GM21723 (cell line): ENCODE measurements around the gene CDCA3.

Source experiments
- ATAC-seq: cut with Tn5 transposase; IDR thresholded peaks from one replicate; pipeline ENCODE4 v1.9.1; 2021; ENCODE audit warnings: mild to moderate bottlenecking, moderate library complexity; ENCODE audit not compliant: unreplicated experiment

Gene CDCA3

DNA sequence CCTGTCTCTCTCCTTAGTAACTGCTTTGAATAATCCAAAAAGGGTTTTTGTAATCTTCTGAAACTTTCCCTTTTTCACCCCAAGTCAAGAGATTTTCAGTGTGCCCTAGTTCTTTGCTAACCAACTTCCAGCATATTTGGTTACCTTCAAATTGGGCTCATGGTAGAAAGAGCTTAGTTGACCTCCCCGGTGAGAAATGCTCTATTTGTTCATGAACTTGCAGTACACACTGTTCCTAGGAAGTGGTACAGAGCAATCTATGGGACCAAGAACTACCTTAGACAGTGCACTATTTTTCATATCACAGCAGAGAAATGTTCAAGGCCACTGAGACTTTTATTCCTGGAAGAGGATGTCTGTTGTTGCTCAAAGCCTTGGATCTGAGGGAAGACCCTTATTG is 2.5 kb upstream of the CDCA3 start:
- no peak for ATAC-seq

DNA sequence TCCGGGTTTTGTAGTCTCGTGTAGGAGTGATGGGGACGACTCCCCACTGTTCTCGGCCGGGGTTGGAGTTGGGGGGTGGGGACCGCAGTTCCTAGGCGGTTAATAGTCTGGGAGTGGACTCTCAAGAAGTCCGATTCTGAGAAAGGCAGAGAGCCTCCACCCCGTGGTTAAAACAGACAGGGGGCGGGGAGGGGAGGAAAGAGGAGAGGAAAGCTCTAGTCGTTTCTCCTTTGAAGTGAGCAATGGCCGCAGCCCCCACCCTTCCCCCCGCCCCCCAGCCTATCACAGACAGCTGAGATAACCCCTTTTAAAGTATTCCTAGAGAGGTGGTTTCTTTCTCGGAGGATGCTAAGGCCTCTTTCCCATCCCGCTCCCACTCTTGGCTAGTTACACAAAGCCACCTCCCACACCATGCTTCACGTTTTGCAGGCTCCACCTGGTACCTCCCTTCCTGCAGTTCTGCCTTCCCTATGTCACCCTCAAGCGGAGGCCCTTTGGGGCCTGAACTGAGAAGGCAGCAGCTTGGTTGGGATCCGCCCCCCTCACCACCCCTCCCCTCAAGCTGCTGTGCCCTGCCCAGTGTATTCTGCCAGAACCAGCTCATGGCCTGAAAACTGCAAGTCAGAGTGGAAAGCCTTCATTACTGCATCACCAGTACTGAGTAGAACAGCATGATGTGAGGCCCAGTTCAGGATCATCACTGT is 1.7 kb upstream of the CDCA3 start:
- ATAC-seq = no peak

DNA sequence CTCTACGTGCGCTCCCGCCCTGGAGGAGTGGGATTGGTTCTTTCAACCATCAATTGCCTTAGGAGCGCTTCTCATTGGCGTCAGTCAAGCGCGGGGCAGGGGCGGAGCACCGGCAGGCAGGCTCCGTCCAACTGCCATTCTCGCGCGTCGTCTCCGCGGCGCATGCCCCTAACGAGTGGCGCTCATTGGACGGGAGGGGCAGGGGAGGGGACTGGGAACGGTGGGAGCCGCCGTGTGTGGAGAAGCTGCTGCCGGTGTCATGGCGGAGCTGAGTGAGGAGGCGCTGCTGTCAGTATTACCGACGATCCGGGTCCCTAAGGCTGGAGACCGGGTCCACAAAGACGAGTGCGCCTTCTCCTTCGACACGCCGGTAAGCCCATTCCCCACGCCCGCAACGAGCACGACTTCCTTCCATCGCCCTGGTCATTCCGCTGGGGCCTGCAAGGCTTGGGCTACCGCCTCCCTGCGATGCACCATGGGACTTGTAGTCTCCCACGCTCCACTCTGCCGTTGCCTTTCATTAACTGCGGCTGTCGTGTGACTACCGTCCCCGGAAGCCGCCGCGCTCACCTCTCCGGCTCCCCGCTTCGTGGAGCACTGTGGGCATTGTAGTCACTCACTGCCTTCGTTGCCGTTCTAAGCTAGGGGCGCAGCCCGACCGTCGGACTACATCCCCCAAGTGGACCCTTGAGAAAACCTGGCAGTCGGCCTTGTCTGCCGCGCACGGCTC is 1.0 kb upstream of the CDCA3 start, which contains the start of gene USP5:
Gene USP5 (plus strand): TSS at position 230 of the 730 bp plus-strand sequence. CDS start 30 bp downstream, at position 260.
- peak; percentile 80 for ATAC-seq

DNA sequence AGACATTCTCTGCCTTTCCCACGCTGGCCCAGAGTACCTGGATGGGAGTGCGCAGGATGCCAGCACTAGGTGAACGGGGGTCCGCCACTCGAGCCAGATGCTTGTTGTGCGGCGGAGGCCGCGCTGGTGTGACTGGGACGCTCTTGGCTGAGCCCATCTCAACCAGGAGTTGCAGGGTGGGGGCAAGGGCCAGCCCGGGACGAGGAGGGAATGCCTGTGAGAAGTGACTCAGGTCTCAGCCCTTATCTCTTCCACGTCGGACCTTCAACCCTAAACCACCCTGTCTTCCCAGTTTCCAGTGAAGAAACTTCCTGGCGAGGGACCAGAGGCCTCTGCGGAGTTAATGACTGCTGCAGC is 312 bp downstream of the CDCA3 start:
- no peak for ATAC-seq

DNA sequence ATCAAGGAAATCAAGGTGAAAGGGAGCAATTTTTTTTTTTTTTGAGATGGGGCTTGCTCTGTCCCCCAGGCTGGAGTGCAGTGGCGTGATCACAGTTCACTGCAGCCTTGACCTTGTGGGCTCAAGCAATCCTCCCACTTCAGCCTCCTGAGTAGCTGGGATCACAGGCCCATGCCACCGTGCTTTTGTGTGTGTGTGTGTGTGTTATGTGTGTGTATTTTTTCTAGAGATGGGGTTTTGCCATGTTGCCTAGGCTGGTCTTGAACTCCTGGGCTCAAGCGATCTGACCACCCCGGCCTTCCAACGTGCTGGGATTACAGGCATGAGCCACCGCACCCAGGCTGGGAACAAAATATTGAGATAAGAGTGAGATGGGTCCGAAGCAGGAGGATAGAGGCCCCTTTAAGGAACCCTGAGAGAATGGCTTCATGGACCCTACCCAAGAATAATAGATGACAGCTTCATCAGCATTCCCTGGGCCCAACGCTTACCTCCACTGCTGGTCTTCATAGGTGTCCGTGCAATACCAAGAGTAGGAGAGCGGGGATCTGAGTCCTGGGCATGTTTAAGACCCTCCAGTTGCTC is 1.0 kb downstream of the CDCA3 start:
- ATAC-seq = no peak

DNA sequence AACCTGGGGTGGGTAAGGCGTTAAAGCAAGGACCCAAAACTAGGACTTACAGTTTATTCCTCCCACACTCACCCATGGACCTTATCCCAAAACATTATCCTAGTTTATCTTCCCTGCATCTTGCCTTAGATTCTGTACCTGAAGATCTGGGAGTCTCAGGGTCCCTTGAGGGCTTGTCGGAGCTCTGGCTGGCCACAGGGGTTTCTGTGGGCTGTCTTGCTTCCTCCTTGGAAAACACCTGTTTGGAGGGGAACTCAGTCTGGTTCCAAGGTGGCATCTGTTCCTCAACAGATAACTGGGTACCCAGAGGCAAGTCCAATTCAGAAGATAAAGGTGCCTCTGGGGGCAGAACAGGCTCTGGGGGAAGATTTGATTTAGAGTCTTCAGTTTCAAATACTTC is 1.7 kb downstream of the CDCA3 start:
- ATAC-seq = no peak

DNA sequence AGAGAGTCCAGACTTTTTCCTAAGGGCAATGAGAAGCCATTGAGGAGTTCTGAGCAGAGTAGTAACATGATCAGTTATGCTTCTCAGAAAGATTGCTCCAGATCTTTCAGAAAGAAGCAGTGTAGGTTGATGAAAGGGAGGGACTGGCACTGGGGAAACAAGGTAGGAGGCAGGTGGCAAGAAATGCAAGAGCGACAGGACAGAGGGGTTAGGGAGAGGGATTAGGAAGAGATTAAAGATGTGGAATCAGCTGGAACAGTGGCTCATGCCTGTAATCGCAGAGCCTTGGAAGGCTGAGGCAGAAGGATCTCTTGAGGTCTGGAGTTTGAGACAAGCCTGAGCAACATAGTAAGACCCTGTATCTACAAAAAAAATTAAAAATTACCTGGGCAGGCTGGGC is 3.4 kb downstream of the CDCA3 start:
- ATAC-seq = no peak

DNA sequence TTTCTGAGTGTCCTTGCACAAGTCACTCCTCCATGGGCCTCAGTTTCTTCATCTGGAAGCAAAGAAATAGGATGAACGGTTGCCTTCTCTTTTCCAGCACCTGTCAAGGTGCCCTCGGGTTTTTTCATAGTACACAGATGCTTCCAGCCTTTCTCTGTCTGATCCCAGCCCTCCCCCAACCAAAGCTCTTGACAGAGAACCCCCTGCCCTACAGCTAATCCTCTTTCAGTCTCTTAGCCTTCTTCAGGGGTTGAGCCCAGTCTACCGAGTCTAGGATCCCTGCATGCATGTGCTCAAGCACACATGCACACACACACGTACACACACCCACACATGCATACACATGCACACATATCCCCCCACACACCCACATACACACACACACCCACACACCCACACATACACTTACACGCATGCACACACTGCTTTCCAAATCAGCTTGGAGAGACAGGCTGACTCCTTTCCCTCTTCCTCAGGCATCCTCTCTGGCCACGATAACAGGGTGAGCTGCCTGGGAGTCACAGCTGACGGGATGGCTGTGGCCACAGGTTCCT is 4.7 kb downstream of the CDCA3 start:
- no peak for ATAC-seq

DNA sequence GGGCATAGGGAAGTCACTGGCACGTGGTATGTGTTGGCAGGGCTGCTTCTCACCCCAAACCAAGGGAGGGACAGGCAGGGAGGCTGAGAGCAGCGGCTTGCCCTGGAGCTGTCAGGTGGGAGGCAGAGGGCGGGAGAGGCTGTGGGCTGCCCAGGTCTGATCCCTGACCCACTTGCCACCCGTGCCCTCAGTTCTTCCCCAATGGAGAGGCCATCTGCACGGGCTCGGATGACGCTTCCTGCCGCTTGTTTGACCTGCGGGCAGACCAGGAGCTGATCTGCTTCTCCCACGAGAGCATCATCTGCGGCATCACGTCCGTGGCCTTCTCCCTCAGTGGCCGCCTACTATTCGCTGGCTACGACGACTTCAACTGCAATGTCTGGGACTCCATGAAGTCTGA is 5.7 kb downstream of the CDCA3 start:
- ATAC-seq = no peak

DNA sequence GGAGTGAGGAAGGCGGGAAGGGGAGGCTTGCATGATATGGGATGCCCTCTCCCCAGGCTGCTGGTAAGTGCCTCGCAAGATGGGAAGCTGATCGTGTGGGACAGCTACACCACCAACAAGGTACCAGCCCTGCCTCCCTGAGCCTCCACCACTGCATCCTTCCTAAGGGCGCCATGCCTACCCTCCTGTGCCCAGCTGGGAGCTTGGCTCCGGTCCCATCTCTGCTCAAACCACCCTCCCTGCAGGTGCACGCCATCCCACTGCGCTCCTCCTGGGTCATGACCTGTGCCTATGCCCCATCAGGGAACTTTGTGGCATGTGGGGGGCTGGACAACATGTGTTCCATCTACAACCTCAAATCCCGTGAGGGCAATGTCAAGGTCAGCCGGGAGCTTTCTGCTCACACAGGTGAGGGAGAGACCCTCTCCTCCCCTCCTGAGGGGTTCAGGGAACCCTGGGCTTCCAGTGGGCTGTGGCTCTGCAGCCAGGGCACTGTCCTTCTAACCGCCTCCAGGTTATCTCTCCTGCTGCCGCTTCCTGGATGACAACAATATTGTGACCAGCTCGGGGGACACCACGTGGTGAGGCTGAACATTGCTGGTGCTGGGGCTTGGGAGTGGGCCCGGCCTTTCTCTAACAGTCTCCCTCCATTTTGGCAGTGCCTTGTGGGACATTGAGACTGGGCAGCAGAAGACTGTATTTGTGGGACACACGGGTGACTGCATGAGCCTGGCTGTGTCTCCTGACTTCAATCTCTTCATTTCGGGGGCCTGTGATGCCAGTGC is 7.8 kb downstream of the CDCA3 start:
- no peak for ATAC-seq

DNA sequence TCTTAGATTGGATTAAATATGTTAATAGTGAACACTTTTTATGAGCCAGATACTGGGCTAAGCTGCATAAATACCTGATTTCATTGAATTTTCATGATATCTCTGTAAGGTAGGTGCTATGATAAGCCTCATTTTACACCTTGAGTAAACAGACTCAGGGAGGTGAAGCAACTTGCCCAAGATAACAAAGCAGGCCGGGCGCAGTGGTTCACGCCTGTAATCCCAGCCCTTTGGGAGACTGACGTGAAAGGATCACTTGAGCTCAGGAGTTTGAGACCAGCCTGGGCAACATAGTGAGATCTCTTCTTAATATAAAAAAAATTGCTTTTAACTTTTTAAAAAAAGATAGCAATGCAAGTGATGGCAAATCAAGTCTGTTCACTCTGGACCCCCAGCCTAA is 9.0 kb downstream of the CDCA3 start:
- no peak for ATAC-seq

DNA sequence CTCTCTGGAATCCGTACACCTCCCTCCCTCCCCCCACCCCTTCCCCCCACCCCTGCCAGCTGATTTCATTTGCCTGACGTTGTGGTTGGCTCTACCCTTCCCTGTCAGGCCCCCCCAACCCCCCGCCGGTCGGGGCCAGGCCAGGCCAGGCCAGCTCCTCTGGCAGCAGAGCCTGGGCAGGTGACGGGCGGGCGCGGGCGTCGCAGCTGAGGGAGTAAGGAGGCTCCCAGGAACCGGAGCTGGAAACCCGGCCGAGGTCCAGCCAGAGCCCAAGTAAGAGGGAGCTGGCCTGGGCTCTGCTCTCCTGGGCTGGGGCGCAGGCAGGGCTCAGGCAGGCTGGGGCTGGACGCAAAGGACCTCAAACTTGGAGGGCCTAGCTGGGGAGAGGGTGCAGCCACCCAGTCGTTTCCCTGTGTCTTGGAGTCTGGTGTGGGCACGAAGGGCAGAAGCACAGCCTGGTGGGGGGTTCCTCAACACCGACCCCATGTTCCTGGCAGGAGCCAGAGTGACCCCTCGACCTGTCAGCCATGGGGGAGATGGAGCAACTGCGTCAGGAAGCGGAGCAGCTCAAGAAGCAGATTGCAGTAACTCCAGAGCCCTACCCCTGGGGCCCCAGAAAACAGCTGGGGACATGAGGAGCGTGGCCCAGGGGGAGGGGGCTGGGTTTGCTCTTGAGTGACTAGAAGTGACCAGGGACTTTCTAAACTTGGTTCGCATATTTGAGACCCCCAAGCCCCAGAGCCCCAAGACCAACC is 10.1 kb downstream of the CDCA3 start, which contains the start of gene GNB3:
Gene GNB3 (plus strand): TSS at position 165 of the 755 bp plus-strand sequence. CDS start 363 bp downstream, at position 528.
- no peak for ATAC-seq

DNA sequence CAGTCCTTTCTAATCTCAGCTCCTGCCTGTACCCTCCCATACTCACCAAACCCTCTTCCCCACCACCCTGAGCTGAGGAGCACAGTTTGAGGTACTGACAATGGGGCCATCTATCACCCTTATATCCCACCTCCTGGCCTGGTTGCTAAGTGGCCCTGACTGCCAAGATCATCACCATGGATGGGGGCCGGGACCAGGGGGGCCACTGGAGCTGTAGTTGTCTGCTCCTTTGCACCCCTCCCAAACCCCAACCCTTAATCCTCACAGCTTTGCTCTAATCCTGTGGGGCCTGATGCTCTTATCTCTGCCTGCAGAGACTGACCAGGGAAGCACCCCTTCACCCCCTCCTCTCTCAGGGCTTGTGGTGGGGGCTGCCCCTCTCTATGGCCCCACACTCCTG is 10.8 kb downstream of the CDCA3 start:
- no peak for ATAC-seq

DNA sequence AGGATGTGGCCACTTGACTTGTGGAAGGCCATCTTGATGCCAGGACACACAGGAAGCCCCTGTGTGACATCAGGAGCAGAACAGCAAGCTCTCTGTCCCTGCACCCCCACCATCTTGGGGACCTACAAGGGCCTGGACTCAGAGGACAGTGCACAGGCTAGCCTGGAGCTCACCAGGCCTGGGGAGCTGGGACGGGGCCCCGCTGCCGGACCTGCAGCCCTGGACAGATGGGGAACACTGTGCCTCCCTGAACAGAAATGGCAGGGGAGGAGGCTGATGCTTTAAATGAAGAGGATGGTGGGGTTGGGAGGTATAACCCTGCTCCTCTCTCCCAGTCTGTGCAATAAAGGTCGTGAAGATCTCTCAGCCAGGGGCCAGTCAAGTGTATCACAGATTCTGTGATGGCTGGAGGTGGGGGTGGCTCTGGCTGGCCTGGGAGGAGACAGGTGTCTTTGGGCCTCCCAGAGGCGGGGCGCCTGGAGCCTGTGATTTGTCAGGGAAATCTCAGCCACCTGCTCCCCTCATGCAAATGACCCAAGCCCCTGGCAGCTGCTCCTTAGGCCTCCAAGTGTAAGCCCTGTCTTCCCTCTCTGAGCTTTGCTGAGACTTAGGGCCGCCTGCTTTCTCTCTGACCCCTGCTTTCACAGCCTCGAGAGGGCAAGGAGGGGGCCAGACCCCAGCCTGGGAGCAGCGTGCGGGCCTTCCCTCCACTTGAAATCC is 11.4 kb downstream of the CDCA3 start:
- ATAC-seq = peak; percentile 85

DNA sequence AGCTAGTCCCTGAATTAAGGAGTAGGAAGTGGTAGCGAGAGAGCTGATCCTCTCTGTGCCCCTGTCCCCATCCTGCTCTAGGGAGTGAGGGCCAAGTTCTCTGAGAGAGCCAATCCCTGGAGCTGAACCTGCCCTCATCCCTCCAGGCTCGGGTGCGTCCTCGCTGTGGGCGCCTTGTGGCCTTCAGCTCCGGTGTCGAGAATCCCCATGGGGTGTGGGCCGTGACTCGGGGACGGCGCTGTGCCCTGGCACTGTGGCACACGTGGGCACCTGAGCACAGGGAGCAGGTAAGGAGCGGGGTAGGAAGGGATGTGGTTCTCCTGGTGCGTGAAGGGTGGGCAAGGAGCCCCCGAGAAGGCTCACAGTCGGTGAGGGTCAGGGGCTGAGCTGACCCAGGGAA is 12.2 kb downstream of the CDCA3 start:
- no peak for ATAC-seq

DNA sequence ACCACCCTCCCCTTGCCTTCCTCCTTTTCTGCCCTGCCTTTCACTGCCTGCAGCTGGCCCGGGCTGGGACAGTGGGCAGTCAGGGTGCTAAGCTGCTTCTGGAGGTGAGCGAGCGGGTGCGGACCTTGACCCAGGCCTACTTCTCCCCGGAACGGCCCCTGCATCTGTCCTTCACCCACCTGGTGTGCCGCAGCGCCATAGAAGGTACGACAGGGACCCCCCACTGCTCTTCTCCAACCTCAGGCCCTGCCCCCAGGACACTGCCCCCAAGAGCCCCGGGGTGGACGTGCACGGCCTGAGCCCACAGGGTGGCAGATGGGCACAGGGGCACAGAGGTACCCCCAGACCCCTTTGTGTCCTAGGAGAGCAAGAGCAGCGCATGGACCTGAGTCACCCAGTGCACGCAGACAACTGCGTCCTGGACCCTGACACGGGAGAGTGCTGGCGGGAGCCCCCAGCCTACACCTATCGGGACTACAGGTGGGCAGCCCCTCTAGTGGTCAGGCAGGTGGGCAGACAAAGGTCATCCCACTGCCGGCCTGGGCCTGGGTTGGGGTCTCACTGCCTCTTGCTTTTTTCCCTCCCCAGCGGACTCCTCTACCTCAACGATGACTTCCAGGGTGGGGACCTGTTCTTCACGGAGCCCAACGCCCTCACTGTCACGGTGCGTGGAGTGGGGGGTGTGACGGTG is 13.6 kb downstream of the CDCA3 start:
- no peak for ATAC-seq

DNA sequence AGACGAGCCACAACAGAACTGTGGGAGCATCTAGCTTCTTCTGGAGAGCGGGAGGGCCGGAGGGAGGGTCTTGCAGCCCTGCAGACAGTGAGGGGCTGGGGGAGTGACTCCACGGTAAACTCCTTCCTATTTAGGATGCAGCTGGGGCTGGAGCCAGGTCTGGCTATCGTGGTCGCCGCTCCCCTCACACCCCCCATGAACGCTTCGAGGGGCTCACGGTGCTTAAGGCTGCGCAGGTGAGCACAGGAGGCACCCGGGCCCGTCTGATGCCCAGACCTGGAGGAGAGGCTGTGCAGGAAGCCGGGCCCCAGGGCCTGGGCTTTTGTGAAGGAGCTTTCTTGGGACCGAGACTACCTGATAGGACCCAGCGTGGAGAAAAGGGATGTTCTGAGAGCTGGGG is 14.2 kb downstream of the CDCA3 start:
- ATAC-seq = no peak

DNA sequence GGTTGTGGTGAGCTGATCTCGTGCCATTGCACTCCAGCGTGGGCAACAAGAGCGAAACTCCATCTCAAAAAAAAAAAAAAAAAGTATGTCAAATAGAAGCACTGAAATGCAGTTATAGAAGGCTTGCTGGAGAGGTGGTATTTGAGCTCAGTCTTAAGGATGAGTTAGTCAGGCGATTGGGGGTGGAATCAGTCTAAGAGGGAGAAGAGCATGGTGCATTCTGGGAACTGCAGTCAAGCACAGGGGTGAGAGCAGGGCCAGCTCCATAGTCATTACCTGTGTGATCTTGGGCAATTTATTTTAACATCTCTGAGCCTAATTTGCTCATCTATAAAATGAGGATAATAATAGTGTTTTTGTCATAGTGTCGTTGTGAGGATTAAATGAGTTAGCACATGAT is 16.2 kb downstream of the CDCA3 start:
- ATAC-seq = no peak

DNA sequence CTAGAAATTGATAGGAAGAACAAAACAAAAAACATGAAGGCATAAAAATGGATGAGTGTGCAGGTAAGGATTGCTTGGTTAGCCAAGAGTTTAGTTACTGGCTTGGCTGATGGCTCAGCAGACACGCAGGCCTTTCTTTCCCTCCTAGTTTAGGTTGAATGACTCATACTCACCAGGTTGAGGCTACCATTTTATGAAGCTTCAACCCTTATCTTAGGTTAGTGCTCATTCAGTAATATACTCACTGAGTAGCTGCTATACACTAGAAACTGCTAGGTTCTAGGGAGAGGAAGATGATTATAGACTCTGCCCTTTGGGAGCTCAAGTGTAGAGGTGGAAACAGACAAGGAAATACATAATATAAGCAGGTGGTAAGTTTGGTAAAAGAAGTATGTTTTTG is 16.8 kb downstream of the CDCA3 start:
- ATAC-seq = no peak
